H1 (cell line): ENCODE measurements around the gene SFXN2. TPM values are rescaled to one million over a fixed set of nuclear protein-coding genes. Genes with fewer than 3 reads are reported as not detected.
A peak's percentile ranks its signal among the peaks of the same experiment; 100 is the strongest.

Source experiments
- CTCF ChIA-PET: fragments of 300-600 bp; sonication (Branson Sonifier 250); formaldehyde crosslinking; loops from one replicate; lab custom pipeline; 2021; ENCODE audit not compliant: partially characterized antibody; lab: Charles Lee
- POLR2A ChIA-PET: fragments of 300-600 bp; sonication (Branson Sonifier 250); formaldehyde crosslinking; loops from one replicate; lab custom pipeline; 2021; ENCODE audit warnings: inconsistent platforms; ENCODE audit not compliant: partially characterized antibody; lab: Charles Lee
- DNase-seq, 2 experiments: peaks; one replicate each; pipeline versions ENCODE4 v3.0.0 to v3.0.0-alpha.2; 2010 to 2022; ENCODE audit warnings: low spot score in 2 of 2, low read depth in 1 of 2, mixed read lengths in 1 of 2
- FAIRE-seq: peaks from 2 replicates; lab custom pipeline; 2011; peaks lifted over from hg19 to GRCh38; lab: Jason Lieb, UNC
- H2AFZ ChIP-seq: 2 replicates; pipeline ENCODE4 v1.8.1; 2012; ENCODE audit warnings: low read length, inconsistent platforms
- H2AK5ac ChIP-seq: 2 replicates; pipeline ENCODE4 v1.6.1; 2013; ENCODE audit warnings: low read depth, low read length
- H2BK120ac ChIP-seq: replicated peaks from 2 replicates; pipeline ENCODE3; 2013; ENCODE audit warnings: low read depth, low read length, inconsistent platforms
- H2BK12ac ChIP-seq: 2 replicates; pipeline ENCODE4 v1.6.1; 2013; ENCODE audit warnings: low read depth, low read length
- H2BK15ac ChIP-seq: 2 replicates; pipeline ENCODE4 v1.6.1; 2013; ENCODE audit warnings: low read length
- H2BK20ac ChIP-seq: 2 replicates; pipeline ENCODE4 v1.6.1; 2013; ENCODE audit warnings: low read length
- H2BK5ac ChIP-seq: 2 replicates; pipeline ENCODE4 v1.6.1; 2013; ENCODE audit warnings: low read depth, low read length
- H3K14ac ChIP-seq: 2 replicates; pipeline ENCODE4 v1.6.1; 2013; ENCODE audit warnings: inconsistent platforms; ENCODE audit not compliant: insufficient read length
- H3K18ac ChIP-seq: 2 replicates; pipeline ENCODE4 v1.6.1; 2013; ENCODE audit warnings: low read length; ENCODE audit errors: extremely low read depth
- H3K23ac ChIP-seq: 2 replicates; pipeline ENCODE4 v1.6.1; 2013; ENCODE audit warnings: inconsistent platforms; ENCODE audit not compliant: insufficient read length
- H3K23me2 ChIP-seq: 2 replicates; pipeline ENCODE4 v1.6.1; 2013; ENCODE audit warnings: low read depth, low read length
- H3K27ac ChIP-seq: 2 replicates; pipeline ENCODE4 v1.6.1; 2011; ENCODE audit warnings: low read depth, low read length, inconsistent platforms
- H3K27me3 ChIP-seq, 4 experiments: replicated peaks in 1 of 4; 1 replicate in 1 of 4; 2 replicates in 3 of 4; pipeline versions ENCODE4 v1.6.1 to v1.8.1; 2011 to 2013; ENCODE audit warnings: low read length in 3 of 4, mild to moderate bottlenecking in 3 of 4, inconsistent platforms in 2 of 4, mixed read lengths in 2 of 4, moderate library complexity in 1 of 4; ENCODE audit not compliant: control insufficient read depth in 3 of 4, insufficient read depth in 3 of 4; ENCODE audit errors: extremely low read depth in 1 of 4
- H3K36me3 ChIP-seq, 4 experiments: 2 replicates each; pipeline versions ENCODE4 v1.6.1 to v1.8.1; 2011 to 2013; ENCODE audit warnings: mild to moderate bottlenecking in 4 of 4, low read length in 3 of 4, moderate library complexity in 2 of 4, control low read depth in 1 of 4, inconsistent platforms in 1 of 4; ENCODE audit not compliant: insufficient read depth in 4 of 4, control insufficient read depth in 2 of 4
- H3K4ac ChIP-seq: replicated peaks from 2 replicates; pipeline ENCODE3; 2013; ENCODE audit warnings: low read length, low read depth, mixed read lengths, inconsistent platforms; ENCODE audit not compliant: insufficient read length
- H3K4me1 ChIP-seq, 4 experiments: replicated peaks in 1 of 4; 1 replicate in 1 of 4; 2 replicates in 3 of 4; pipeline versions ENCODE4 v1.6.1 to v1.8.1; 2011 to 2013; ENCODE audit warnings: low read length in 3 of 4, inconsistent platforms in 2 of 4, mixed read lengths in 1 of 4; ENCODE audit not compliant: insufficient read depth in 4 of 4, control insufficient read depth in 3 of 4
- H3K4me2 ChIP-seq, 2 experiments: 2 replicates each; pipeline versions ENCODE4 v1.6.1 to v1.8.1; 2011 to 2013; ENCODE audit warnings: low read depth in 2 of 2, low read length in 2 of 2, control low read depth in 1 of 2, inconsistent platforms in 1 of 2, mild to moderate bottlenecking in 1 of 2; ENCODE audit not compliant: insufficient read depth in 1 of 2
- H3K4me3 ChIP-seq, 4 experiments: fragments of 200-600, 300-600 bp in 1 of 4; sonication (generic), shearing (Covaris generic), sonication (Bioruptor Twin) in 1 of 4; 2 replicates each; pipeline versions ENCODE4 v1.5.1 to v1.8.1; 2011 to 2016; ENCODE audit warnings: low read length in 4 of 4, low read depth in 3 of 4, control low read depth in 2 of 4, inconsistent platforms in 2 of 4, mild to moderate bottlenecking in 2 of 4, mixed read lengths in 1 of 4, moderate library complexity in 1 of 4; ENCODE audit not compliant: insufficient read depth in 2 of 4; ENCODE audit errors: extremely low read depth in 1 of 4
- H3K56ac ChIP-seq: replicated peaks from 2 replicates; pipeline ENCODE3; 2013; ENCODE audit warnings: low read depth, mild to moderate bottlenecking, mixed read lengths, low read length, inconsistent platforms; ENCODE audit not compliant: insufficient read length
- H3K79me1 ChIP-seq: 2 replicates; pipeline ENCODE4 v1.6.1; 2013; ENCODE audit warnings: low read depth, low read length, control low read depth
- H3K79me2 ChIP-seq, 2 experiments: 2 replicates each; pipeline versions ENCODE4 v1.6.1 to v1.8.1; 2012 to 2013; ENCODE audit warnings: low read length in 2 of 2, mild to moderate bottlenecking in 2 of 2, inconsistent platforms in 1 of 2; ENCODE audit not compliant: insufficient read depth in 2 of 2, control insufficient read depth in 1 of 2
- H3K9ac ChIP-seq, 4 experiments: replicated peaks in 1 of 4; 1 replicate in 1 of 4; 2 replicates in 3 of 4; pipeline versions ENCODE4 v1.6.1 to v1.8.1; 2011 to 2013; ENCODE audit warnings: low read depth in 3 of 4, low read length in 3 of 4, control low read depth in 2 of 4, mild to moderate bottlenecking in 2 of 4, moderate library complexity in 2 of 4, inconsistent platforms in 1 of 4; ENCODE audit errors: extremely low read depth in 1 of 4
- H3K9me3 ChIP-seq, 2 experiments: 2 replicates each; pipeline versions ENCODE4 v1.6.1 to v1.8.1; 2012 to 2013; ENCODE audit warnings: mild to moderate bottlenecking in 2 of 2, moderate library complexity in 2 of 2, control low read depth in 1 of 2, inconsistent platforms in 1 of 2, low read depth in 1 of 2, low read length in 1 of 2, mixed read lengths in 1 of 2; ENCODE audit not compliant: insufficient read depth in 2 of 2
- H4K20me1 ChIP-seq, 2 experiments: replicated peaks in 1 of 2; 2 replicates each; pipeline versions ENCODE3 to v1.8.1; 2011 to 2013; ENCODE audit warnings: inconsistent platforms in 2 of 2, low read length in 2 of 2, mild to moderate bottlenecking in 1 of 2; ENCODE audit not compliant: insufficient read depth in 2 of 2, control insufficient read depth in 1 of 2
- H4K5ac ChIP-seq: 2 replicates; pipeline ENCODE4 v1.6.1; 2013; ENCODE audit warnings: low read length, low read depth, mixed read lengths, inconsistent platforms; ENCODE audit not compliant: insufficient read length
- H4K8ac ChIP-seq: 2 replicates; pipeline ENCODE4 v1.8.0; 2013; ENCODE audit warnings: mild to moderate bottlenecking, moderate library complexity, low read length, inconsistent platforms; ENCODE audit not compliant: insufficient read depth; ENCODE audit errors: extremely low read depth
- H4K91ac ChIP-seq: replicated peaks from 2 replicates; pipeline ENCODE3; 2013; ENCODE audit warnings: low read length, mixed read lengths, inconsistent platforms; ENCODE audit not compliant: insufficient read length
- BRCA1 ChIP-seq: IDR thresholded peaks from 2 replicates; pipeline ENCODE4 v1.6.1; 2012; ENCODE audit warnings: low read depth, low read length, improper control_type of control experiment
- CTCF ChIP-seq, 3 experiments: IDR thresholded peaks; 1 replicate in 2 of 3; 2 replicates in 1 of 3; pipeline versions ENCODE4 v1.5.1 to v1.6.1; 2011; ENCODE audit warnings: low read length in 3 of 3, mild to moderate bottlenecking in 3 of 3, inconsistent platforms in 2 of 3, low read depth in 1 of 3, moderate library complexity in 1 of 3; ENCODE audit not compliant: insufficient read depth in 1 of 3; ENCODE audit errors: control extremely low read depth in 1 of 3
- NANOG ChIP-seq: IDR thresholded peaks from 2 replicates; pipeline ENCODE4 v1.6.1; 2011; ENCODE audit warnings: low read length, low read depth, mild to moderate bottlenecking, inconsistent platforms; ENCODE audit not compliant: insufficient read depth, poor library complexity, severe bottlenecking
- RAD21 ChIP-seq, 2 experiments: IDR thresholded peaks in 1 of 2; conservative IDR thresholded peaks in 1 of 2; 2 replicates each; pipeline ENCODE4 v1.6.1; 2011; ENCODE audit warnings: low read depth in 2 of 2, low read length in 2 of 2, improper control_type of control experiment in 1 of 2, inconsistent platforms in 1 of 2, mild to moderate bottlenecking in 1 of 2, moderate library complexity in 1 of 2
- RNF2 ChIP-seq: fragments of 200-900, 300-1000 bp; sonication (generic); IDR thresholded peaks from 2 replicates; pipeline ENCODE4 v1.7.1; 2016; ENCODE audit warnings: borderline replicate concordance, low read depth, mild to moderate bottlenecking, antibody characterized with exemption, low read length; ENCODE audit not compliant: poor library complexity, severe bottlenecking; ENCODE audit errors: missing control alignments
- SUZ12 ChIP-seq: fragments of 200-600 bp; sonication (generic); IDR thresholded peaks from 2 replicates; pipeline ENCODE4 v1.6.1; 2012; ENCODE audit warnings: mild to moderate bottlenecking, inconsistent platforms, low read length, moderate library complexity, mixed read lengths
- WGBS, 2 experiments: shearing (Covaris generic) in 1 of 2; methylation state at CpG; one replicate each; pipeline versions ENCODE4 v1.1.6 to v1.1.7; 2013 to 2015; ENCODE audit warnings: low lambda C conversion rate in 2 of 2, mixed read lengths in 2 of 2, inconsistent platforms in 1 of 2, low coverage in 1 of 2, missing lambda C conversion rate in 1 of 2; ENCODE audit not compliant: insufficient replicate concordance in 2 of 2, insufficient coverage in 1 of 2, insufficient read length in 1 of 2; ENCODE audit errors: extremely low coverage in 1 of 2, missing lambda C conversion rate in 1 of 2; 5-methylcytosine and 5-hydroxymethylcytosine counted together
- polyA plus RNA-seq, 7 experiments: library from polyadenylated mRNA; depleted of rRNA in 3 of 7; stranded (reverse) in 5 of 7; unstranded in 2 of 7; fragments of >200 nt in 5 of 7; fragments of 200-250 nt in 2 of 7; gene quantifications; 1 replicate in 5 of 7; 2 replicates in 1 of 7; 4 replicates in 1 of 7; pipeline versions ENCODE4 v1.2.1 to v1.2.3, GENCODE V29; 2011 to 2013; ENCODE audit warnings: missing spikeins in 2 of 7, mixed read lengths in 2 of 7
- total RNA-seq: library from RNA; stranded (reverse); fragmentation: NEBNext Ultra II Directional; extraction: Animal tissue kit (Norgen Biotek cat#: 25700); gene quantifications from 2 replicates; pipeline ENCODE4 v1.2.1, GENCODE V29; 2021

The SFXN2 gene
- total and polyA plus RNA-seq, 2 of the 8 experiments (the other 6 are each of a cell fraction or from before 2014, with no cell fraction given), result 20.5 to 23.5 TPM

- no peak overlapping the region; a peak in 1 of 7 replicates for H3K9ac ChIP-seq
- no peaks in the 10 kb centered on the region for H4K20me1 ChIP-seq
- H3K18ac ChIP-seq, result no peak overlapping the region
- H2AFZ ChIP-seq, result no peak overlapping the region
- FAIRE-seq (no peak), DNase-seq (no peak)
- H3K4me2 ChIP-seq, result peak overlapping the region; percentile 2 to 10; a peak in 3 of 4 replicates
- no peak overlapping the region for H2AK5ac ChIP-seq
- no peak overlapping the region for H2BK5ac ChIP-seq
- no peak overlapping the region for H3K14ac ChIP-seq
- CTCF ChIA-PET, result interaction anchor here (0.5 to 13.0 kb wide), 23 partner anchors 8 to 290 kb away, joined by 3 to 102 read pairs (median 7); partner anchors contain the start of genes ARL3, SFXN2 and TRIM8
- no peak overlapping the region for H3K4me3 ChIP-seq
- H3K79me1 ChIP-seq, result no peaks in the 10 kb centered on the region
- no peak overlapping the region for H4K8ac ChIP-seq
- no peaks in the 10 kb centered on the region for H3K9me3 ChIP-seq
- H2BK15ac ChIP-seq, result peak overlapping the region; percentile 7; the same call in 1 of the 2 replicates
- H4K91ac ChIP-seq, result no peak overlapping the region
- H3K27me3 ChIP-seq, result no peaks in the 10 kb centered on the region
- no peak overlapping the region for H3K23ac ChIP-seq
- H3K36me3 ChIP-seq, result 0 out of 8 replicates have a peak, but pooled peaks cover 0 to 3% (median 0%) of the 10 kb centered on the region in 4 experiments
- no peak overlapping the region for H3K4ac ChIP-seq
- 81% methylated on average over 9 of the region's 9 CpGs; no CpG with 5 or more reads in 1 of the 2 experiments for WGBS, 2 experiments
- no peaks in the 10 kb centered on the region for H3K79me2 ChIP-seq
- H2BK12ac ChIP-seq, result 0 out of 2 replicates have a peak overlapping the region, but pooled peaks have one; percentile 13
- POLR2A ChIA-PET, result interaction anchor here (0.6 to 2.6 kb wide), 9 partner anchors 9 to 516 kb away, joined by 3 to 16 read pairs (median 6); partner anchors contain the start of genes ARL3, NT5C2, SFXN2 and TRIM8
- H3K56ac ChIP-seq, result no peak overlapping the region
- H3K4me1 ChIP-seq, result peaks cover 25 to 47% (median 26%) of the 10 kb centered on the region in 4 experiments
- H4K5ac ChIP-seq, result no peak overlapping the region
- H2BK20ac ChIP-seq, result 0 out of 2 replicates have a peak overlapping the region, but pooled peaks have one; percentile 34
- no peak for TF ChIP-seq SUZ12
- TF ChIP-seq NANOG, result no peak
- no peak for TF ChIP-seq RNF2
- TF ChIP-seq CTCF (IDR thresholded peaks at IDR 0.05; ENCODE audit: control extremely low read depth in 1 of 3, insufficient read depth in 1 of 3, low read depth in 1 of 3, low read length in 3 of 3), result peak in 1 of 3 experiments; percentile 1; a peak in 1 of 4 replicates
- no peak for TF ChIP-seq BRCA1
- no peak for TF ChIP-seq RAD21 (IDR thresholded peaks at IDR 0.05 in 1 of 2, conservative IDR thresholded peaks at IDR 0.05 in 1 of 2; ENCODE audit: low read depth in 2 of 2, low read length in 2 of 2)
- no peaks in the 10 kb centered on the region for H3K23me2 ChIP-seq
- no peak overlapping the region for H2BK120ac ChIP-seq
- H3K27ac ChIP-seq, result no peak overlapping the region
Observed at GRCh38 chr10:102677331-102678067, 36.9 kb upstream of the SFXN2 start.
